MM.1S (cell line): ENCODE results near the gene PGA5.
"Not testable (repeated sequence)": the region's sequence is repeated elsewhere in the genome, so short reads cannot be mapped to it uniquely, and the experiment has no call there.

Experiments
- CTCF ChIP-seq: fragments of 300-600 bp; sonication (generic); IDR thresholded peaks from 2 replicates; pipeline ENCODE4 v1.5.1; 2016; ENCODE audit warnings: antibody characterized with exemption, low read length, mixed read lengths
- EZH2 ChIP-seq: fragments of 300-600 bp; sonication (generic); optimal IDR thresholded peaks from 2 replicates; pipeline ENCODE3; 2017; ENCODE audit warnings: low read depth, mild to moderate bottlenecking, antibody characterized with exemption, low read length, mixed read lengths
- EZH2phosphoT487 ChIP-seq: fragments of 300-600 bp; sonication (generic); IDR thresholded peaks from 2 replicates; pipeline ENCODE4 v1.6.1; 2018; ENCODE audit warnings: antibody characterized with exemption, low read length

GRCh38 chr11:61237130-61237529 lies 3.8 kb upstream of the PGA5 start:
- TF ChIP-seq CTCF, EZH2, EZH2phosphoT487: not testable (repeated sequence)
